HCT116 (cell line): ENCODE results near the gene FBXL2. TPM values are rescaled to one million over a fixed set of nuclear protein-coding genes. Genes with fewer than 3 reads are reported as not detected.
A peak's percentile ranks its signal among the peaks of the same experiment; 100 is the strongest.

Source experiments
- ATAC-seq: fragments of 200-7000 bp; cut with Tn5 transposase; 2 replicates; pipeline ENCODE4 v1.9.1; 2020; ENCODE audit warnings: mild to moderate bottlenecking, moderate library complexity
- BruUV-seq: library from RNA; stranded (reverse); fragments of 400-500 nt; replicated peaks from 2 replicates; lab custom pipeline; 2021; lab: Mats Ljungman, UMichigan
- CTCF ChIA-PET: fragments of 300-600 bp; sonication (Branson Sonifier 250); formaldehyde crosslinking; loops from one replicate; lab custom pipeline; 2021; ENCODE audit warnings: antibody characterized with exemption; lab: Charles Lee
- POLR2A ChIA-PET: fragments of 300-600, 350-600 bp; sonication (Branson Sonifier 250); formaldehyde crosslinking; loops from one replicate; lab custom pipeline; 2021; ENCODE audit warnings: antibody characterized with exemption; lab: Charles Lee
- RAD21 ChIA-PET, 2 experiments: fragments of 300-600 bp; sonication (Branson Sonifier 250); formaldehyde crosslinking; loops; one replicate each; lab custom pipeline; 2023; ENCODE audit warnings: low total read pairs in 2 of 2; ENCODE audit not compliant: uncharacterized antibody in 2 of 2, unreplicated experiment in 2 of 2, low non-redundant PET in 1 of 2; lab: Charles Lee
- DNase-seq: peaks from one replicate; pipeline ENCODE4 v3.0.0-alpha.2; 2010; ENCODE audit warnings: low read depth, low spot score
- H2AFZ ChIP-seq: fragments of 200-600 bp; shearing (Covaris generic), sonication (generic); 2 replicates; pipeline ENCODE4 v1.6.1; 2017; ENCODE audit warnings: low read depth, mixed run types, mixed read lengths, antibody characterized with exemption, low read length; ENCODE audit not compliant: poor library complexity, severe bottlenecking
- H3K27ac ChIP-seq: 2 replicates; pipeline ENCODE4 v1.5.1; 2012; ENCODE audit warnings: low read depth, low read length
- H3K27me3 ChIP-seq: fragments of 200-600 bp; sonication (generic); 2 replicates; pipeline ENCODE4 v1.6.1; 2016; ENCODE audit warnings: mixed run types, low read length, mixed read lengths; ENCODE audit not compliant: insufficient read depth
- H3K36me3 ChIP-seq, 2 experiments: fragments of 200-500 bp in 1 of 2; fragments of 200-600 bp in 1 of 2; sonication (Bioruptor generic) in 1 of 2; sonication (generic) in 1 of 2; 2 replicates each; pipeline versions ENCODE4 v1.5.1 to v1.6.1; 2014 to 2016; ENCODE audit warnings: low read length in 2 of 2, inconsistent platforms in 1 of 2, mixed read lengths in 1 of 2, mixed run types in 1 of 2; ENCODE audit not compliant: insufficient read depth in 2 of 2, control insufficient read depth in 1 of 2
- H3K4me1 ChIP-seq, 2 experiments: fragments of 200-600 bp in 1 of 2; sonication (generic) in 1 of 2; 2 replicates each; pipeline versions ENCODE4 v1.5.1 to v1.6.1; 2012 to 2017; ENCODE audit warnings: low read length in 2 of 2, inconsistent platforms in 1 of 2, mild to moderate bottlenecking in 1 of 2, mixed read lengths in 1 of 2, mixed run types in 1 of 2, moderate library complexity in 1 of 2; ENCODE audit not compliant: insufficient read depth in 2 of 2, control insufficient read depth in 1 of 2
- H3K4me2 ChIP-seq: fragments of 200-600 bp; sonication (generic); 2 replicates; pipeline ENCODE4 v1.6.1; 2017; ENCODE audit warnings: mixed run types, low read length, mixed read lengths
- H3K4me3 ChIP-seq, 2 experiments: fragments of 200-600 bp in 1 of 2; sonication (generic) in 1 of 2; replicated peaks in 1 of 2; 2 replicates each; pipeline ENCODE4 v1.5.1; 2011 to 2016; ENCODE audit warnings: low read length in 2 of 2, control low read depth in 1 of 2, low read depth in 1 of 2, mild to moderate bottlenecking in 1 of 2, mixed read lengths in 1 of 2, mixed run types in 1 of 2
- H3K79me2 ChIP-seq: fragments of 200-600 bp; sonication (generic); 2 replicates; pipeline ENCODE4 v1.6.1; 2017; ENCODE audit warnings: mild to moderate bottlenecking, mixed run types, low read length, moderate library complexity, mixed read lengths; ENCODE audit not compliant: insufficient read depth
- H3K9ac ChIP-seq: fragments of 200-600 bp; sonication (generic); 2 replicates; pipeline ENCODE4 v1.6.1; 2016; ENCODE audit warnings: low read length, mixed read lengths
- H3K9me2 ChIP-seq: fragments of 200-600 bp; sonication (generic), shearing (Covaris generic); 2 replicates; pipeline ENCODE4 v1.6.1; 2017; ENCODE audit warnings: mixed run types, mild to moderate bottlenecking, moderate library complexity; ENCODE audit not compliant: insufficient read depth
- H3K9me3 ChIP-seq, 2 experiments: fragments of 200-500 bp in 1 of 2; fragments of 200-600 bp in 1 of 2; sonication (Bioruptor generic) in 1 of 2; sonication (generic) in 1 of 2; 2 replicates each; pipeline ENCODE4 v1.6.1; 2014 to 2017; ENCODE audit warnings: low read length in 2 of 2, mixed read lengths in 2 of 2, inconsistent platforms in 1 of 2, low read depth in 1 of 2, mild to moderate bottlenecking in 1 of 2, mixed run types in 1 of 2, moderate library complexity in 1 of 2; ENCODE audit not compliant: control insufficient read depth in 1 of 2, insufficient read depth in 1 of 2
- H4K20me1 ChIP-seq: fragments of 200-600 bp; sonication (generic), shearing (Covaris generic); 2 replicates; pipeline ENCODE4 v1.6.1; 2017; ENCODE audit warnings: mixed run types, mild to moderate bottlenecking, moderate library complexity; ENCODE audit not compliant: insufficient read depth
- CBX3 ChIP-seq: IDR thresholded peaks from 2 replicates; pipeline ENCODE4 v1.6.1; 2012; ENCODE audit warnings: low read depth
- CEBPB ChIP-seq: IDR thresholded peaks from 2 replicates; pipeline ENCODE4 v1.6.1; 2012; ENCODE audit warnings: low read depth
- ELF1 ChIP-seq: IDR thresholded peaks from 2 replicates; pipeline ENCODE4 v1.6.1; 2012; ENCODE audit warnings: low read depth, borderline replicate concordance
- EZH2 ChIP-seq: fragments of 200-600 bp; sonication (generic); IDR thresholded peaks from 2 replicates; pipeline ENCODE4 v1.6.1; 2017; ENCODE audit warnings: antibody characterized with exemption, mixed run types
- JUND ChIP-seq: IDR thresholded peaks from 2 replicates; pipeline ENCODE4 v1.6.1; 2012
- POLR2A ChIP-seq: IDR thresholded peaks from 2 replicates; pipeline ENCODE4 v1.7.0; 2011; ENCODE audit warnings: borderline replicate concordance; ENCODE audit not compliant: insufficient read depth, insufficient read length; ENCODE audit errors: extremely low read depth
- POLR2AphosphoS5 ChIP-seq: IDR thresholded peaks from 2 replicates; pipeline ENCODE4 v1.6.1; 2011; ENCODE audit warnings: mild to moderate bottlenecking, low read depth, low read length, moderate library complexity
- RAD21 ChIP-seq: IDR thresholded peaks from 2 replicates; pipeline ENCODE4 v1.6.1; 2012; ENCODE audit warnings: low read depth, mild to moderate bottlenecking
- SIN3A ChIP-seq: IDR thresholded peaks from 2 replicates; pipeline ENCODE4 v1.6.1; 2012; ENCODE audit warnings: low read depth
- SRF ChIP-seq: IDR thresholded peaks from 2 replicates; pipeline ENCODE4 v1.6.1; 2012; ENCODE audit warnings: low read depth
- TCF7L2 ChIP-seq: IDR thresholded peaks from 2 replicates; pipeline ENCODE4 v1.7.0; 2011; ENCODE audit warnings: borderline replicate concordance, inconsistent platforms; ENCODE audit not compliant: insufficient read depth, insufficient read length; ENCODE audit errors: extremely low read depth
- ZFX ChIP-seq: fragments of 450-650 bp; IDR thresholded peaks from 2 replicates; pipeline ENCODE4 v1.6.1; 2017
- ZNF274 ChIP-seq: fragments of 200-500 bp; sonication (Bioruptor generic); IDR thresholded peaks from 2 replicates; pipeline ENCODE4 v1.6.1; 2014; ENCODE audit warnings: mild to moderate bottlenecking, low read depth, low read length, inconsistent platforms
- intact Hi-C: fragments of 100-400 bp; cut with micrococcal nuclease; formaldehyde crosslinking; loops from 2 replicates; pipeline ENCODE4 v1.10.0; 2022
- total RNA-seq: library from RNA; stranded (reverse); gene quantifications from one replicate; pipeline ENCODE4 v1.2.1, GENCODE V29; 2021; ENCODE audit not compliant: unreplicated experiment
- TF ChIP-seq, protein P1 (sequence below), 3 experiments: fragments of 200-600 bp in 1 of 3; sonication (generic) in 1 of 3; IDR thresholded peaks in 2 of 3; conservative IDR thresholded peaks in 1 of 3; 2 replicates each; pipeline ENCODE4 v1.5.1; 2012 to 2017; ENCODE audit warnings: low read depth in 2 of 3, low read length in 2 of 3, antibody characterized with exemption in 1 of 3, borderline replicate concordance in 1 of 3, control low read depth in 1 of 3, mild to moderate bottlenecking in 1 of 3, mixed read lengths in 1 of 3, mixed run types in 1 of 3, moderate library complexity in 1 of 3; ENCODE audit not compliant: insufficient read depth in 1 of 3
- TF ChIP-seq, protein P2 (sequence below): IDR thresholded peaks from 2 replicates; pipeline ENCODE4 v1.6.1; 2012
- TF ChIP-seq, protein P3 (sequence below): IDR thresholded peaks from 2 replicates; pipeline ENCODE4 v1.6.1; 2012; ENCODE audit warnings: low read depth

FBXL2 gene
- total RNA-seq, 1 experiment from 2014 or later = 12.8 TPM

DNA sequence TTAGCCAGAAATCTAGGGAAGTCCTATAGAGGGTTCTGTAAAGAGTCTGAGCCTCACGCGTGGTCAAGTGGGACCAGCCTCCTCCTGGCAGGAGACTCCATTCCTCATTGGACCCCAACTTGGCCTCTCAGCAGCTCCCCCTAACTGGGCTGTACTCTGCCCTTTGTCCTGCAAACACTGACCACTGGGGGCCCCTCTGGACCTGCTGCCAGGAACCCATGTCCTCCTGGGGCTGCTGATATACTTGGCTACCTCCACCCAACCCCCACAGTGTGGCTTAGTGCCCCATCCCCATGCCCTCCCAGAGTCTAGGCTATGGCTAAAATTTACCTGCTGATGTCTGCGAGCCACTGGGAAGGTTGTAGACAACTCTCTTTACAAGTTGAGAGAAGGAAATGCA, 100.2 kb downstream of the FBXL2 start:
- H4K20me1 ChIP-seq = no peaks in the 10 kb centered on the region
- H2AFZ ChIP-seq = no peak overlapping the region
- ATAC-seq = peak; percentile 35
- ChIA-PET POLR2A (no interaction called here), RAD21 (no interaction called here), CTCF (no interaction called here)
- H3K9me2 ChIP-seq = no peaks in the 10 kb centered on the region
- no peak overlapping the region for H3K9ac ChIP-seq
- H3K4me1 ChIP-seq = peaks cover 0 to 12% of the 10 kb centered on the region in 2 experiments; a peak in 2 of 4 replicates
- no peaks in the 10 kb centered on the region for H3K27me3 ChIP-seq
- H3K36me3 ChIP-seq = peaks cover 9 to 26% of the 10 kb centered on the region in 2 experiments; a peak in 3 of 4 replicates
- TF ChIP-seq SRF (no peak), CBX3 (no peak), RAD21 (peak; percentile 28), ELF1 (no peak), CEBPB (no peak)
- TF ChIP-seq, protein P1, sequence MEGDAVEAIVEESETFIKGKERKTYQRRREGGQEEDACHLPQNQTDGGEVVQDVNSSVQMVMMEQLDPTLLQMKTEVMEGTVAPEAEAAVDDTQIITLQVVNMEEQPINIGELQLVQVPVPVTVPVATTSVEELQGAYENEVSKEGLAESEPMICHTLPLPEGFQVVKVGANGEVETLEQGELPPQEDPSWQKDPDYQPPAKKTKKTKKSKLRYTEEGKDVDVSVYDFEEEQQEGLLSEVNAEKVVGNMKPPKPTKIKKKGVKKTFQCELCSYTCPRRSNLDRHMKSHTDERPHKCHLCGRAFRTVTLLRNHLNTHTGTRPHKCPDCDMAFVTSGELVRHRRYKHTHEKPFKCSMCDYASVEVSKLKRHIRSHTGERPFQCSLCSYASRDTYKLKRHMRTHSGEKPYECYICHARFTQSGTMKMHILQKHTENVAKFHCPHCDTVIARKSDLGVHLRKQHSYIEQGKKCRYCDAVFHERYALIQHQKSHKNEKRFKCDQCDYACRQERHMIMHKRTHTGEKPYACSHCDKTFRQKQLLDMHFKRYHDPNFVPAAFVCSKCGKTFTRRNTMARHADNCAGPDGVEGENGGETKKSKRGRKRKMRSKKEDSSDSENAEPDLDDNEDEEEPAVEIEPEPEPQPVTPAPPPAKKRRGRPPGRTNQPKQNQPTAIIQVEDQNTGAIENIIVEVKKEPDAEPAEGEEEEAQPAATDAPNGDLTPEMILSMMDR (IDR thresholded peaks at IDR 0.05 in 2 of 3, conservative IDR thresholded peaks at IDR 0.05 in 1 of 3; ENCODE audit: borderline replicate concordance in 1 of 3, insufficient read depth in 1 of 3, low read depth in 2 of 3, low read length in 2 of 3) = peak in 1 of 3 experiments; percentile 9; a peak in 1 of 6 replicates
- no peaks in the 10 kb centered on the region for H3K79me2 ChIP-seq
- no peak for DNase-seq
- intact Hi-C loops = no loop called here
- H3K4me3 ChIP-seq = no peak overlapping the region
- no peak overlapping the region for H3K4me2 ChIP-seq
- H3K9me3 ChIP-seq = no peaks in the 10 kb centered on the region
- BruUV-seq = no TSS peak
- no peak overlapping the region for H3K27ac ChIP-seq

DNA sequence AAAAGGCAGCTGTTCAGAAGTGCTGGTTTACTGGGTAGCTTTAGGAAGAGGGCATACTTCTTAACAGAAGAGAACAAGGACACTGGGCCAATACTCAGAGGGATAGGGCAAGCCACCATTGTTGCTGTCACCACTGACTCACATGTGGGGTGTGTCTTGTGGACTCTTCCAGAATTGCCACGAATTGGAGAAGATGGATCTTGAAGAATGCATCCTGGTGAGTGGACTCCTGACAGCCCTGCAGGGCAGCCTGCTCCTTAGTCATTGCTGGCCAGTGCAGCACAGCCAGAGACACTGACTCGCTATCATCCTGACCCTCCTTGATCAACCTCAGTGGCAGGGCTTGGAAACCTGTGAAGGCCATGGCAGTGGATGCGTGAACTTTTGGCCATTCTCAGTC, 100.7 kb downstream of the FBXL2 start:
- DNase-seq (no peak), ATAC-seq (peak; percentile 24)
- Histone ChIP-seq H3K79me2 (no peaks in the 10 kb centered on the region), H3K27ac (no peak overlapping the region), H3K9me2 (no peaks in the 10 kb centered on the region), H3K4me2 (no peak overlapping the region), H3K36me3 (peaks cover 12 to 26% of the 10 kb centered on the region in 2 experiments; a peak in 3 of 4 replicates), H3K4me1 (peaks cover 0 to 8% of the 10 kb centered on the region in 2 experiments; a peak in 1 of 4 replicates), H3K27me3 (no peaks in the 10 kb centered on the region), H2AFZ (no peak overlapping the region), H3K9ac (no peak overlapping the region), H4K20me1 (no peaks in the 10 kb centered on the region), H3K9me3 (no peaks in the 10 kb centered on the region), H3K4me3 (no peak overlapping the region)
- ChIA-PET POLR2A (no interaction called here), CTCF (no interaction called here), RAD21 (no interaction called here)
- BruUV-seq = no TSS peak
- intact Hi-C loops = no loop called here
- TF ChIP-seq SRF (no peak), CEBPB (no peak), POLR2A (no peak), EZH2 (no peak), ELF1 (no peak), JUND (no peak), ZFX (no peak), ZNF274 (no peak), TCF7L2 (no peak), SIN3A (no peak), POLR2AphosphoS5 (no peak), RAD21 (no peak)
- TF ChIP-seq, protein P2, sequence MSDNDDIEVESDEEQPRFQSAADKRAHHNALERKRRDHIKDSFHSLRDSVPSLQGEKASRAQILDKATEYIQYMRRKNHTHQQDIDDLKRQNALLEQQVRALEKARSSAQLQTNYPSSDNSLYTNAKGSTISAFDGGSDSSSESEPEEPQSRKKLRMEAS = no peak
- TF ChIP-seq, protein P3, sequence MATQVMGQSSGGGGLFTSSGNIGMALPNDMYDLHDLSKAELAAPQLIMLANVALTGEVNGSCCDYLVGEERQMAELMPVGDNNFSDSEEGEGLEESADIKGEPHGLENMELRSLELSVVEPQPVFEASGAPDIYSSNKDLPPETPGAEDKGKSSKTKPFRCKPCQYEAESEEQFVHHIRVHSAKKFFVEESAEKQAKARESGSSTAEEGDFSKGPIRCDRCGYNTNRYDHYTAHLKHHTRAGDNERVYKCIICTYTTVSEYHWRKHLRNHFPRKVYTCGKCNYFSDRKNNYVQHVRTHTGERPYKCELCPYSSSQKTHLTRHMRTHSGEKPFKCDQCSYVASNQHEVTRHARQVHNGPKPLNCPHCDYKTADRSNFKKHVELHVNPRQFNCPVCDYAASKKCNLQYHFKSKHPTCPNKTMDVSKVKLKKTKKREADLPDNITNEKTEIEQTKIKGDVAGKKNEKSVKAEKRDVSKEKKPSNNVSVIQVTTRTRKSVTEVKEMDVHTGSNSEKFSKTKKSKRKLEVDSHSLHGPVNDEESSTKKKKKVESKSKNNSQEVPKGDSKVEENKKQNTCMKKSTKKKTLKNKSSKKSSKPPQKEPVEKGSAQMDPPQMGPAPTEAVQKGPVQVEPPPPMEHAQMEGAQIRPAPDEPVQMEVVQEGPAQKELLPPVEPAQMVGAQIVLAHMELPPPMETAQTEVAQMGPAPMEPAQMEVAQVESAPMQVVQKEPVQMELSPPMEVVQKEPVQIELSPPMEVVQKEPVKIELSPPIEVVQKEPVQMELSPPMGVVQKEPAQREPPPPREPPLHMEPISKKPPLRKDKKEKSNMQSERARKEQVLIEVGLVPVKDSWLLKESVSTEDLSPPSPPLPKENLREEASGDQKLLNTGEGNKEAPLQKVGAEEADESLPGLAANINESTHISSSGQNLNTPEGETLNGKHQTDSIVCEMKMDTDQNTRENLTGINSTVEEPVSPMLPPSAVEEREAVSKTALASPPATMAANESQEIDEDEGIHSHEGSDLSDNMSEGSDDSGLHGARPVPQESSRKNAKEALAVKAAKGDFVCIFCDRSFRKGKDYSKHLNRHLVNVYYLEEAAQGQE = no peak
